Activated CD4-positive, alpha-beta T cell treated with anti-CD3 and anti-CD28 coated beads for 1 hour (primary cell): ENCODE results near the gene HBA2.
"Not testable (repeated sequence)": the region's sequence is repeated elsewhere in the genome, so short reads cannot be mapped to it uniquely, and the experiment has no call there.

Source experiments
- DNase-seq: peaks from one replicate; pipeline ENCODE4 v3.0.0-alpha.2; 2020

Gene HBA2

DNA sequence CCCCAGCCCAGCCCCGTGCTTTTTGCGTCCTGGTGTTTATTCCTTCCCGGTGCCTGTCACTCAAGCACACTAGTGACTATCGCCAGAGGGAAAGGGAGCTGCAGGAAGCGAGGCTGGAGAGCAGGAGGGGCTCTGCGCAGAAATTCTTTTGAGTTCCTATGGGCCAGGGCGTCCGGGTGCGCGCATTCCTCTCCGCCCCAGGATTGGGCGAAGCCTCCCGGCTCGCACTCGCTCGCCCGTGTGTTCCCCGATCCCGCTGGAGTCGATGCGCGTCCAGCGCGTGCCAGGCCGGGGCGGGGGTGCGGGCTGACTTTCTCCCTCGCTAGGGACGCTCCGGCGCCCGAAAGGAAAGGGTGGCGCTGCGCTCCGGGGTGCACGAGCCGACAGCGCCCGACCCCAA, 3.3 kb downstream of the HBA2 start:
- not testable (repeated sequence) for DNase-seq

DNA sequence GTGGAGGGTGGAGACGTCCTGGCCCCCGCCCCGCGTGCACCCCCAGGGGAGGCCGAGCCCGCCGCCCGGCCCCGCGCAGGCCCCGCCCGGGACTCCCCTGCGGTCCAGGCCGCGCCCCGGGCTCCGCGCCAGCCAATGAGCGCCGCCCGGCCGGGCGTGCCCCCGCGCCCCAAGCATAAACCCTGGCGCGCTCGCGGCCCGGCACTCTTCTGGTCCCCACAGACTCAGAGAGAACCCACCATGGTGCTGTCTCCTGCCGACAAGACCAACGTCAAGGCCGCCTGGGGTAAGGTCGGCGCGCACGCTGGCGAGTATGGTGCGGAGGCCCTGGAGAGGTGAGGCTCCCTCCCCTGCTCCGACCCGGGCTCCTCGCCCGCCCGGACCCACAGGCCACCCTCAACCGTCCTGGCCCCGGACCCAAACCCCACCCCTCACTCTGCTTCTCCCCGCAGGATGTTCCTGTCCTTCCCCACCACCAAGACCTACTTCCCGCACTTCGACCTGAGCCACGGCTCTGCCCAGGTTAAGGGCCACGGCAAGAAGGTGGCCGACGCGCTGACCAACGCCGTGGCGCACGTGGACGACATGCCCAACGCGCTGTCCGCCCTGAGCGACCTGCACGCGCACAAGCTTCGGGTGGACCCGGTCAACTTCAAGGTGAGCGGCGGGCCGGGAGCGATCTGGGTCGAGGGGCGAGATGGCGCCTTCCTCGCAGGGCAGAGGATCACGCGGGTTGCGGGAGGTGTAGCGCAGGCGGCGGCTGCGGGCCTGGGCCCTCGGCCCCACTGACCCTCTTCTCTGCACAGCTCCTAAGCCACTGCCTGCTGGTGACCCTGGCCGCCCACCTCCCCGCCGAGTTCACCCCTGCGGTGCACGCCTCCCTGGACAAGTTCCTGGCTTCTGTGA, 4.1 kb downstream of the HBA2 start, which contains the start of gene HBA1:
Gene HBA1, plus strand, starts transcription at position 204 of the 906 bp plus-strand sequence. Its CDS starts 37 bp downstream, at position 241.
- not testable (repeated sequence) for DNase-seq

DNA sequence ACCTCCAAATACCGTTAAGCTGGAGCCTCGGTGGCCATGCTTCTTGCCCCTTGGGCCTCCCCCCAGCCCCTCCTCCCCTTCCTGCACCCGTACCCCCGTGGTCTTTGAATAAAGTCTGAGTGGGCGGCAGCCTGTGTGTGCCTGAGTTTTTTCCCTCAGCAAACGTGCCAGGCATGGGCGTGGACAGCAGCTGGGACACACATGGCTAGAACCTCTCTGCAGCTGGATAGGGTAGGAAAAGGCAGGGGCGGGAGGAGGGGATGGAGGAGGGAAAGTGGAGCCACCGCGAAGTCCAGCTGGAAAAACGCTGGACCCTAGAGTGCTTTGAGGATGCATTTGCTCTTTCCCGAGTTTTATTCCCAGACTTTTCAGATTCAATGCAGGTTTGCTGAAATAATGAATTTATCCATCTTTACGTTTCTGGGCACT, 4.7 kb downstream of the HBA2 start:
- no peak for DNase-seq

DNA sequence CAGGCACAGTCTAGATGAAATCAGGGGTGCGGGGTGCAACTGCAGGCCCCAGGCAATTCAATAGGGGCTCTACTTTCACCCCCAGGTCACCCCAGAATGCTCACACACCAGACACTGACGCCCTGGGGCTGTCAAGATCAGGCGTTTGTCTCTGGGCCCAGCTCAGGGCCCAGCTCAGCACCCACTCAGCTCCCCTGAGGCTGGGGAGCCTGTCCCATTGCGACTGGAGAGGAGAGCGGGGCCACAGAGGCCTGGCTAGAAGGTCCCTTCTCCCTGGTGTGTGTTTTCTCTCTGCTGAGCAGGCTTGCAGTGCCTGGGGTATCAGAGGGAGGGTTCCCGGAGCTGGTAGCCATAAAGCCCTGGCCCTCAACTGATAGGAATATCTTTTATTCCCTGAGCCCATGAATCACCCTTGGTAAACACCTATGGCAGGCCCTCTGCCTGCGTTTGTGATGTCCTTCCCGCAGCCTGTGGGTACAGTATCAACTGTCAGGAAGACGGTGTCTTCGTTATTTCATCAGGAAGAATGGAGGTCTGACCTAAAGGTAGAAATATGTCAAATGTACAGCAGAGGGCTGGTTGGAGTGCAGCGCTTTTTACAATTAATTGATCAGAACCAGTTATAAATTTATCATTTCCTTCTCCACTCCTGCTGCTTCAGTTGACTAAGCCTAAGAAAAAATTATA, 5.4 kb downstream of the HBA2 start:
- no peak for DNase-seq

DNA sequence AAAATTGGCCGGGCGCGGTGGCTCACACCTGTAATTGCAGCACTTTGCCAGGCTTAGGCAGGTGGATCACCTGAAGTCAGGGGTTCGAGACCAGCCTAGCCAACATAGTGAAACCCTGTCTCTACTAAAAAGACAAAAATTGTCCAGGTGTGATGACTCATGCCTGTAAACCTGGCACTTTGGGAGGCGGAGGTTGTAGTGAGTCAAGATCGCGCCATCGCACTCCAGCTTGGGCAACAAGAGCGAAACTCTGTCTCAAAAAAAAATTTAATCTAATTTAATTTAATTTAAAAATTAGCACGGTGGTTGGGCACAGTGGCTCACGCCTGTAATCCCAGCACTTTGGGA, 6.0 kb downstream of the HBA2 start:
- no peak for DNase-seq

DNA sequence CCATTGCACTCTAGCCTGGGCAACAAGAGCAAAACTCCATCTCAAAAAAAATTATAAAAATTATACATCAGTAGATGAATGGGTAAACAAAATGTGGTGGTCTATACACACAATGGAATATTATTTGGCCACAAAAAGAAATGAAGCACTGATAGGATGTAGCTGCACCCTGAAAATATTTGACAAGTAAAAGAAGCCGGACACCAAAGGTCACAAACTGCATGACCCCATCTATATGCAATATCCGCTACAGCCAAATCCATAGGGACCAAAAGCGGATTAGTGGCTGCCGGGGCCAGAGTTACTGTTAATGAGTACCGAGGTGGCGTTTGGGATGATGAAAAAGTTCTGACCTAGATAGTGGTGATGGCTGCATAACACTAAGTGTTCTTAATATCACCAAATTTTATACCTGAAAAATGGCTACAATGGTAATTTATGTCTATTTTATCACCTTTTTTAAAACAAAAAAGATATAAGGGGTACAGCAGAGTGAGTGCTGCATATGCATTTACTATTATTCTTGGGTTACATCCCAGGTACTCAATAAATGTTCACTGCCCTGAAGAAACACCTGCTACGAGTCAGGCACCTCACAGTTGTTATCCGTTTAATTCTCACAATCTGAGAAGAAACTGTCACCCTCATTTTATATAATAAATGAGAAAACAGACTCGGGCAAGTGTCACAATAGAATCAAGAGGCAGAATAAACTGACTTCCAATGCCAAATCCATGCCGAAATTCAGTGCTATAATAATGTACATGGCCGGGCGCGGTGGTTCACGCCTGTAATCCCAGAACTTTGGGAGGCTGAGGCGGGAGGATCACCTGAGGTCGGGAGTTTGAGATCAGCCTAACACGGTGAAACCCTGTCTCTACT, 6.8 kb downstream of the HBA2 start:
- DNase-seq: no peak

DNA sequence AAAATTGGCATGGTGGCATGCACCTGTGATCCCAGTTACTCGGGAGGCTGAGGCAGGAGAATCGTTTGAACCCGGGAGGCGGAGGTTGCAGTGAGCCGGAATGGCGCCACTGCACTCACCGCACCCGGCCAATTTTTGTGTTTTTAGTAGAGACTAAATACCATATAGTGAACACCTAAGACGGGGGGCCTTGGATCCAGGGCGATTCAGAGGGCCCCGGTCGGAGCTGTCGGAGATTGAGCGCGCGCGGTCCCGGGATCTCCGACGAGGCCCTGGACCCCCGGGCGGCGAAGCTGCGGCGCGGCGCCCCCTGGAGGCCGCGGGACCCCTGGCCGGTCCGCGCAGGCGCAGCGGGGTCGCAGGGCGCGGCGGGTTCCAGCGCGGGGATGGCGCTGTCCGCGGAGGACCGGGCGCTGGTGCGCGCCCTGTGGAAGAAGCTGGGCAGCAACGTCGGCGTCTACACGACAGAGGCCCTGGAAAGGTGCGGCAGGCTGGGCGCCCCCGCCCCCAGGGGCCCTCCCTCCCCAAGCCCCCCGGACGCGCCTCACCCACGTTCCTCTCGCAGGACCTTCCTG, 7.5 kb downstream of the HBA2 start, which contains the start of gene HBQ1:
Gene HBQ1, plus strand, starts transcription at position 359 of the 575 bp plus-strand sequence. Its CDS starts 28 bp downstream, at position 387.
- DNase-seq: peak; percentile 12

DNA sequence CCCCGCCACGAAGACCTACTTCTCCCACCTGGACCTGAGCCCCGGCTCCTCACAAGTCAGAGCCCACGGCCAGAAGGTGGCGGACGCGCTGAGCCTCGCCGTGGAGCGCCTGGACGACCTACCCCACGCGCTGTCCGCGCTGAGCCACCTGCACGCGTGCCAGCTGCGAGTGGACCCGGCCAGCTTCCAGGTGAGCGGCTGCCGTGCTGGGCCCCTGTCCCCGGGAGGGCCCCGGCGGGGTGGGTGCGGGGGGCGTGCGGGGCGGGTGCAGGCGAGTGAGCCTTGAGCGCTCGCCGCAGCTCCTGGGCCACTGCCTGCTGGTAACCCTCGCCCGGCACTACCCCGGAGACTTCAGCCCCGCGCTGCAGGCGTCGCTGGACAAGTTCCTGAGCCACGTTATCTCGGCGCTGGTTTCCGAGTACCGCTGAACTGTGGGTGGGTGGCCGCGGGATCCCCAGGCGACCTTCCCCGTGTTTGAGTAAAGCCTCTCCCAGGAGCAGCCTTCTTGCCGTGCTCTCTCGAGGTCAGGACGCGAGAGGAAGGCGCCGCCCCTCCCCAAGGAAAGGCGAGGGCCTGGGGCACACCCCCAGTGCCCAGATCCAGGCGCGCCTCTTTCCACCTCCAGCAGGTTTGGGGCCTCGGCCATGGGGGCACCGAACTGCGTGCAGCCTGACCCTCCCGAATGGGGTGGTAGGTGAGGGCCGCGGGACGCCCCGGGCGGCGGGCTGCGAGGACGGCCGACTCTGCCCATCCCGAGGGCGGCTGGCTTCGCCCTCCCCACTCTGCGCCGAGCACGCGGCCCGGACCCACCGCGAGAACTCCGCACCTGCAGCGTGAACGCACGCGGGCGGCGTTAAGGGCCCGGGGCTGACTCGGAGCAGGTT, 8.2 kb downstream of the HBA2 start:
- peak; percentile 79 for DNase-seq

DNA sequence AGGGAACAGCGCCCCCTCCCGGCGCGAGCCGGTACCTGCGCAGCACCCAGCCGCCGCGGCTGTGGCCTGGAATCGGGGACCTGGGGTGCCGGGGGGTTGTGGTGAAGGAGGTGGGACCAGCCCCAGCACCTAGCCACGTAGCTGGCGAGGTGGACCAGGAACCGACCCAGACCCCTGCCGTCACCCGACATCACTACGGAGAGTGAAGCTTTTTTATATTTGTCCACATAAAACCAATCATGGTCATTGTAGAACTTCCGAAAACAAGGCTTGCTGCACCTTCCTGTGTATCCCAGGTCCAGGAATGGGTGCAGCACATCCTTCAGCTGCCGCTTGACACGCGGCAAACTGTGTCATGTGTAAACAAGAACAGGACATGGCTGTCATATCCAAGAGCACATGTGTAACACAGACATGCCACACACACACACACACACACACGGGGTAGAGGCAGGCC, 8.9 kb downstream of the HBA2 start:
- no peak for DNase-seq

DNA sequence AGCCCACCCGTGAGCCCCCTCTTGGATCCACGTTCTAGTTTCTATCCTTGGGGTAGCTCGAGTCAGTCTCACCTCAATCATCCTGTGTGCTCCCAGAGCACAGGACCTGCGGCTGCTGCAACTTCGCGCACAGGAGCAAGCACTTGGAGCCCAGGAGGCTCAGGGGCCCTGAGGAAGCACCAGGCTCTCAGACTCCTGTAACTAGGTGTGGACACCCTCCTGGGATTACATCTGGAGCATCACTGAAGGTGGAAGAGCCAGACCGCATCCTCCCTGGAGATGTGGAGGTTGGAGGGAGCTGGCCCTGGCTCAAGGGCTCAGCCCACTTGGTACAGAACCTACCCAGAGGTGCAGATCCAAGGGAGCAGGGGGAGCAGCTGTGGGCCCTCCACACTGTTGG, 10.3 kb downstream of the HBA2 start:
- no peak for DNase-seq

DNA sequence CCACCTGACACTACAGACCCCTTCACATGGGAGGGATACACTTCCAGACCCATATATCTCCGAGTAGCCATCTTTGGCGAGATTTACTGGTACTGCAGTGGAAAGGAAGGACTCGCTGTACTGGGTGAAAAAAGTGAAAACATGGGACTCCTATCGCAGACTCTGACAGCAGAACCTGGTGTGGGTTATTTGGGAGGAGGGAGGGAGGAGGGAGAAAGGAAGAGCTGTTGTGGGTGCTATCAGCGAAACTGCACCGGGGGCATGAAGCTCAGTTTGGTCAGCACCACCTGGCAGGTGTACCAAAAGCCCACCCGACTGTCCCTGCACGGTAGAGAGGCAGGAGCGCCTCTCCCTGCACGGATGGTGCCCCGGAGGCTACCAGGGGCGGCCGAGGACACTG, 12.5 kb downstream of the HBA2 start:
- no peak for DNase-seq

DNA sequence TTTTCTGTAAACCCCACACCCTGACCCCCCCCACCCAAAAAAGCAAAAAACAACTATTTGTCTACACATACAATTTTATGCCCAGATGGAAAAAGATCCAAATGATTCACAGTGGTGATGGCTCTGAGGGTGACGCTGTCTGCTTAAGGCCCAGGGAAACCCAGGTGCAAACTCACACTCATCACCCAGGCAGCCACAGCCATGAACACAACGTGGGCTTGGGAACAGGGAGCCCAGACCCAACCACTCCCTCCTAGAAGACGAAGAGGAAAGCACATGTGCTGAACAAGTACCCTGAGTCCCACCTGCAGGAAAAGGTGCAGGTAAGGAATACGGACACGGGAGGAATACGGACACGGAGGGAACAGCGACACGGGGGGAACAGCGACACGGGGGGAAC, 13.0 kb downstream of the HBA2 start:
- DNase-seq: no peak

DNA sequence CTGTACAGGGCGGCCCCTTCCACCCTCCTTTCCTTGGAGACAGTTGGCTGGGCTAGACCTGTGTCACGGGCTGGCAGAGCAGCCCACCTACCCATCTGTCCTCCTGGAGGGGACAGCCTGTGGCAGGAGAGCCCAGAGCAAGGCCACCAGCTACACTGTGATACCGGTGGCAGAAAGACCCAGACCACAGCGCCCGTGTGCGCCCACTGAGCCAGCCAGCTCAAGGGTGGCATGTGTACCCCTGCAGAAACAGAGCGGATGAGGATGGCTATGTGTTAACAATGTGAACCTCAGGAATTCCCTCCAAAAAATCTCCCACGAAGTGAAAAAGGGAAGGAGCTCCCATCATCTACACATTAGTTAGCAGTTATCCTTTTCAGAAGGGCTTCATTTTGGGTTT, 14.7 kb downstream of the HBA2 start:
- no peak for DNase-seq

DNA sequence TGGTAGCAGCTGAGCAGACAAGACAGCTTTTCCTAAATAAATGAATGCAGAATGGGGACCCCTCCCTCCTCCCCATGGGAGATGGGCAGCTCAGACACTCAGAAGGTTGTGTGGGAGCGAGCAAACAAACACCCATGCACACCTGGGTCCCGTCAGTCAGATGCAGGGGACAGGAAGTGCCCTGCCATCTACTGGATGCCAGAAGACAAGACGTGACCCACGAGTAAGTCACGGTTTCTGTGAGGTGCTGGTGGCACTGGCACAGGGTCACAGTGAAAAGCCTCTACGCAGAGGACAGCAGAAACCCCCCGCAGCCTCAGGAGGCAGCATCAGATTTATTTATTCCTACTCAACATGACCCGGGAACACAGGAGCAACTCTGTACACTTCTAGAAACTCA, 16.0 kb downstream of the HBA2 start:
- peak; percentile 13 for DNase-seq

DNA sequence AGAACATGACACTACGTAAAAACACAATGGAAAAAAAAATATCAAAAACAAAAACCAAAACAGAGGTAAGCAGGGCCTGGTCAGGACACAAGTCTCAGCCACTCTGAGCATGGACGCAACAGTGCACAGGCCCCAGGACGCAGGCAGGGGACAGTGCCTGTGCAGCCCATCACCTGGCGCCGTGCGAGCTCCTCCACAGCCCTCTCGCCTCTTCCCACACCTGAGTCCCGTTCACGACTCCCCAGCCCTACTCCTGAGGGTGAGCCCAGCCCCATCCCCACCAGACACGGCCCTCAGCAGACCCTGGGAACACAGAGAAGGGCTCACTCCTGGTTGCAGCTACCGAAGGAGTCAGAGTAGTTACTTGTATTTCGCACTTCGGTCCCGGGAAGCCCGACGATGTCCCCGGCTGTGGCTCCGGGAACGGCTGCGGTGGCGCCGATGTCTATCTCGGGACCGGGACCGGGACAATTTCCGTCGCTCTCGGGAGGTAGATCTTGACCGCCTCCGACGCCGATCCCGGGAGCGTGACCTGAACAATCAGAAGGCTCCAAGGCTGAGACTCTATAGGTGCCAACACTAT, 17.0 kb downstream of the HBA2 start:
- DNase-seq: no peak

DNA sequence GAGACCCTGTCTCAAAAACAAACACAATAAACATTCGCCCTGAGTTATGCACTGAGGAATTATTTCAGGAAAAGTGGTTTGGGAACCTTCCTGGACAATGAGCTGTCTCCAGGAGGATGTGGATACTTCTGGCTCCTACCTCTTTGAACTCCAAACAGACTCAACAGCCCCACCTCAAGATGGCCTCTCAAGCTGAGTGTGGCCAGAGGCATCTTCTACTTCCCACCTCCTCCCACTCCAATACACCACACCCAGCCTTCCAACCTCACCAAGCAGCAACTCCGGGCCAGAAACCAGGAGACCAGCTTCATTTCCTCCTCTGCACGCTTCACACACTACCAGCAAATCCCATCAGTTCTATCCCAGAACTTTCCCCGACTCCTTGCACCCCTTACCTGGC, 19.2 kb downstream of the HBA2 start:
- DNase-seq: no peak

DNA sequence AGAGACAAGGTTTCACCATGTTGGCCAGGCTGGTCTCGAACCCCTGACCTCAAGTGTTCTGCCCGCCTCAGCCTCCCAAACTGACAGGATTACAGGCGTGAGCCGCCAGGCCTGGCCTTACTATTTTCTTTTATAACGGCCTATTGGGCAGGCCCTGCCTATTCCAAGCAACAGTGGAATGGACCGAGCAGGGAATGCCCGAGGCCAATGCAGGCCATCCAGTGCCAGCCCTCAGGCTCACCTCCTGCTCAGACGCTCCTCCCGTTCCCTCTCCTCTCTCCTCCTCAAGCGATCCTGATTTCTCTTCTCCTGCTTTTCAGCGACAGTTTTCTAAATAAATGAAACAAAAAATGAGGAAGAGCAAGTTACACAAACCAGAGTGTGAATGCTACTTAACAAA, 20.0 kb downstream of the HBA2 start:
- no peak for DNase-seq

DNA sequence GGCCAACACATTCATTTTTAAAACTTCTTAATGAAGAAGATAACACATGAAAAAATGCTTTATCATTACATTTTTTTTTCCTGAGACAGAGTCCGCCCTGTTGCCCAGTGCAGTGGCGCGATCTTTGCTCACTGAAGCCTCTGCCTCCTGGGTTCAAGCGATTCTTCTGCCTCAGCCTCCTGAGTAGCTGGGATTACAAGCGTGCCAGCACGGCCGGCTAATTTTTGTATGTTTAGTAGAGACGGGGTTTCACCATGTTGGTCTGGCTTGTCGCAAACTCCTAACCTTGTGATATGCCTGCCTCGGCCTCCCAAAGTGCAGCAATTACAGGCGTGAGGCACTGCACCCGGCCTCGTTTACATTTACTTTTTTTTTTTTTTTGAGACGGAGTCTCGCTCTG, 20.8 kb downstream of the HBA2 start:
- DNase-seq: no peak

DNA sequence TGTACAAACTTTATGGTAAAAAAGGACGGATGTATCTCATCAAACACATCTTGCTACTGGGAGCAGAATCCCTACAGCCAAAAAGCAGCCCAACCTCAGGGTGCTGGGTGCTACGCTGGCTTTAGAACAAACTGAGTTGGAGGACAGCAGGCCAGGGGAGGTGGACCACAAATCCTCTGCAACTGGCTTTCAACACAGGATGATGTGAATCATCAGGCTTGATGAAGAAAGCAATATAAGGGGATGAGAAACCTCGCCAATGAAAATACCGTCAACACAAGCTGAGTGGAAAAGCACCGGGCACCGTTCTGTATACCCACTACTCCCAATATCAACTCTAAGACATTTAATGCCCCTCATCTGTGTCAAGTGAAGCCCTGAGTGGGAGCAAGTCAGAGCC, 21.8 kb downstream of the HBA2 start:
- no peak for DNase-seq

DNA sequence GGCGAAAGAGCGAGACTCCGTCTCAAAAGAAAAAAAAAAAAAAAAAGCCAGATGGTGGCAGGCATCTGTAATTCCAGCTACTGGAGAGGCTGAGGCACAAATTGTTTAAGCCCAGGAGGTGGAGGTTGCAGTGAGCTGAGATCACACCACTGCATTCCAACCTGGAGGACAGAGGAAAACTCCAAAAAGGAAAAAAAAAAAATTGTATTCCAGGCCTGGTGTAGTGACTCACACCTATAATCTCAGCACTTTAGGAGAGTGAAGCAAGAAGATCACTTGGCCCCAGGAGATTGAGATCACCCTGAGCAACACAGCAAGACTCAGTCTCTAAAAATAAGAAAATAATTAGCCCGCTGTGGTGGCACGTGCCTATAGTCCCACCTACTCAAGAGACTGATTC, 27.7 kb downstream of the HBA2 start:
- no peak for DNase-seq

DNA sequence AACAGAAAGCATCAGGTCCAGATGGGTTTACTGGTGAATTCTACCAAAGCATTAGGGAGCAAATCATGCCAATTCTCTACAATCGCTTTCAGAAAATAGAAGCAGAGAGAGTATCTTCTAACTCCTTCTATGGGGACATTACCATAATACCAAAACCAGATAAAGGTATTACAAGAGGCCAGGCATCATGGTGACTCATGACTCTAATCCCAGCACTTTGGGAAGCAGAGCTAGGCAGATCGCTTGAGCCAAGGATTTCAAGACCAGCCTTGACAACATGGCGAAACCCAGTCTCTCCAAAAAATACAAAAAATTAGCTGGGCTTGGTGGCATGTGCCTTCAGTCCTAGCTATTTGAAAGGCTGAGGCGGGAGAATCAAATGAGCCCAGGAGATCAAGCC, 30.6 kb downstream of the HBA2 start:
- no peak for DNase-seq
